ENCODE data around the gene TBC1D22A. TPM values are rescaled to one million over a fixed set of nuclear protein-coding genes. Genes with fewer than 3 reads are reported as not detected.

Gene TBC1D22A
- total RNA-seq, 1 experiment from 2014 or later = 14.3 TPM

- H3K9me2 ChIP-seq (replicated peaks; ENCODE audit: low read length) = no peaks in the 10 kb centered on the region
- H3K4me1 ChIP-seq (ENCODE audit: insufficient read depth, low read length) = no peaks in the 10 kb centered on the region
- H3K79me2 ChIP-seq (ENCODE audit: low read length) = no peaks in the 10 kb centered on the region
- no peaks in the 10 kb centered on the region for H3K9me3 ChIP-seq (ENCODE audit: low read length)
- TF ChIP-seq, protein P1, sequence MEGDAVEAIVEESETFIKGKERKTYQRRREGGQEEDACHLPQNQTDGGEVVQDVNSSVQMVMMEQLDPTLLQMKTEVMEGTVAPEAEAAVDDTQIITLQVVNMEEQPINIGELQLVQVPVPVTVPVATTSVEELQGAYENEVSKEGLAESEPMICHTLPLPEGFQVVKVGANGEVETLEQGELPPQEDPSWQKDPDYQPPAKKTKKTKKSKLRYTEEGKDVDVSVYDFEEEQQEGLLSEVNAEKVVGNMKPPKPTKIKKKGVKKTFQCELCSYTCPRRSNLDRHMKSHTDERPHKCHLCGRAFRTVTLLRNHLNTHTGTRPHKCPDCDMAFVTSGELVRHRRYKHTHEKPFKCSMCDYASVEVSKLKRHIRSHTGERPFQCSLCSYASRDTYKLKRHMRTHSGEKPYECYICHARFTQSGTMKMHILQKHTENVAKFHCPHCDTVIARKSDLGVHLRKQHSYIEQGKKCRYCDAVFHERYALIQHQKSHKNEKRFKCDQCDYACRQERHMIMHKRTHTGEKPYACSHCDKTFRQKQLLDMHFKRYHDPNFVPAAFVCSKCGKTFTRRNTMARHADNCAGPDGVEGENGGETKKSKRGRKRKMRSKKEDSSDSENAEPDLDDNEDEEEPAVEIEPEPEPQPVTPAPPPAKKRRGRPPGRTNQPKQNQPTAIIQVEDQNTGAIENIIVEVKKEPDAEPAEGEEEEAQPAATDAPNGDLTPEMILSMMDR (conservative IDR thresholded peaks at IDR 0.05; ENCODE audit: low read depth, low read length) = no peak
- TF ChIP-seq EZH2 (IDR thresholded peaks at IDR 0.05; ENCODE audit: low read length, unreplicated experiment) (no peak), EZH2phosphoT487 (IDR thresholded peaks at IDR 0.05; ENCODE audit: borderline replicate concordance, low read length) (no peak)
- no peaks in the 10 kb centered on the region for H3F3A ChIP-seq (ENCODE audit: low read length, unreplicated experiment)
- intact Hi-C loops (cut with micrococcal nuclease) = no loop called here
- POLR2A ChIA-PET (ENCODE audit: unreplicated experiment) = no interaction called here
- no peak overlapping the region for H3K27ac ChIP-seq (ENCODE audit: low read length)
- no peak overlapping the region for H3K4me2 ChIP-seq (ENCODE audit: low read length)
- no peak overlapping the region for H2AFZ ChIP-seq (ENCODE audit: low read length)
- CTCF ChIA-PET = no interaction called here
- no TSS peak for BruUV-seq (replicated peaks)
- H3K36me3 ChIP-seq (ENCODE audit: low read depth, low read length) = no peaks in the 10 kb centered on the region
- DNase-seq (no peak), ATAC-seq (no peak)
- no peak overlapping the region for H3K4me3 ChIP-seq (ENCODE audit: low read length)
- H3K9ac ChIP-seq (ENCODE audit: low read length) = no peak overlapping the region
- no peaks in the 10 kb centered on the region for H4K20me1 ChIP-seq (ENCODE audit: low read length)
- no peaks in the 10 kb centered on the region for H3K27me3 ChIP-seq (ENCODE audit: low read length)
Measured at GRCh38 chr22:46997311-46997970, 235.0 kb downstream of the TBC1D22A start.

DNA sequence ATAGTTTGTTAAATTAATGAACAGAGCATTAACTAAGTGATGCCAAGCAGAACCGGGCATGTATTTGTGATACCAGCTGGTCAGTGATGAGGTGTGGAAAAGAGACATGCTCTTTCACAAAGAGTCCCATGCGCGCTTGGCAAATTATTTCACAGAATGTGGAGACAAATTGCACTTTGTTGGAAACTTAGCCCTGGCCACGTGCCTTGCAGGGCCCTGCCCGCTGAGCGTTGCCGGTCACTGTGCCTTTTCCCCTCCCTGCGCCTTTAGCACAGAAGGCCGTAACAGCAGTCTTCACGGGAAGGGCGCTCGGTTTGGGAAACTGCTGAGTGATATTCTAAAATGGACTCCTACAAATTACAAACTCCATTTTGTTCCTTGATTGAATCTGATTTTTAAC, 235.9 kb downstream of the TBC1D22A start:
- H4K20me1 ChIP-seq (ENCODE audit: low read length) = no peaks in the 10 kb centered on the region
- no peak overlapping the region for H3K9ac ChIP-seq (ENCODE audit: low read length)
- H3K79me2 ChIP-seq (ENCODE audit: low read length) = no peaks in the 10 kb centered on the region
- H3F3A ChIP-seq (ENCODE audit: low read length, unreplicated experiment) = no peaks in the 10 kb centered on the region
- no peak overlapping the region for H3K4me3 ChIP-seq (ENCODE audit: low read length)
- no peaks in the 10 kb centered on the region for H3K36me3 ChIP-seq (ENCODE audit: low read depth, low read length)
- no peak overlapping the region for H3K27ac ChIP-seq (ENCODE audit: low read length)
- ATAC-seq = no peak
- POLR2A ChIA-PET (ENCODE audit: unreplicated experiment) = no interaction called here
- H2AFZ ChIP-seq (ENCODE audit: low read length) = no peak overlapping the region
- intact Hi-C loops (cut with micrococcal nuclease) = no loop called here
- H3K9me3 ChIP-seq (ENCODE audit: low read length) = no peaks in the 10 kb centered on the region
- no peaks in the 10 kb centered on the region for H3K9me2 ChIP-seq (replicated peaks; ENCODE audit: low read length)
- no peak for DNase-seq
- H3K4me2 ChIP-seq (ENCODE audit: low read length) = no peak overlapping the region
- CTCF ChIA-PET = no interaction called here
- BruUV-seq (replicated peaks) = no TSS peak
- H3K4me1 ChIP-seq (ENCODE audit: insufficient read depth, low read length) = no peaks in the 10 kb centered on the region
- no peaks in the 10 kb centered on the region for H3K27me3 ChIP-seq (ENCODE audit: low read length)
- TF ChIP-seq, protein P1 (conservative IDR thresholded peaks at IDR 0.05; ENCODE audit: low read depth, low read length) = no peak
- TF ChIP-seq EZH2phosphoT487 (IDR thresholded peaks at IDR 0.05; ENCODE audit: borderline replicate concordance, low read length) = no peak

GRCh38 chr22:47000256-47000655, 237.8 kb downstream of the TBC1D22A start:
- ChIA-PET POLR2A (ENCODE audit: unreplicated experiment) (no interaction called here), CTCF (no interaction called here)
- Histone ChIP-seq H3K4me3 (ENCODE audit: low read length) (no peak overlapping the region), H3K4me2 (ENCODE audit: low read length) (no peak overlapping the region), H3K9ac (ENCODE audit: low read length) (no peak overlapping the region), H3K9me2 (replicated peaks; ENCODE audit: low read length) (no peaks in the 10 kb centered on the region), H3K36me3 (ENCODE audit: low read depth, low read length) (no peaks in the 10 kb centered on the region), H3K27ac (ENCODE audit: low read length) (no peak overlapping the region), H3K79me2 (ENCODE audit: low read length) (no peaks in the 10 kb centered on the region), H4K20me1 (ENCODE audit: low read length) (no peaks in the 10 kb centered on the region), H3F3A (ENCODE audit: low read length, unreplicated experiment) (no peaks in the 10 kb centered on the region), H3K9me3 (ENCODE audit: low read length) (no peaks in the 10 kb centered on the region), H3K4me1 (ENCODE audit: insufficient read depth, low read length) (no peaks in the 10 kb centered on the region), H2AFZ (ENCODE audit: low read length) (no peak overlapping the region), H3K27me3 (ENCODE audit: low read length) (no peaks in the 10 kb centered on the region)
- BruUV-seq (replicated peaks) = no TSS peak
- no peak for TF ChIP-seq EZH2phosphoT487 (IDR thresholded peaks at IDR 0.05; ENCODE audit: borderline replicate concordance, low read length)
- TF ChIP-seq, protein P1 (conservative IDR thresholded peaks at IDR 0.05; ENCODE audit: low read depth, low read length) = no peak
- ATAC-seq (no peak), DNase-seq (no peak)
- intact Hi-C loops (cut with micrococcal nuclease) = no loop called here

Measured in PC-3 (cell line).